Ishikawa (cell line): Measurements from ENCODE around the gene ATP2B2.

Experiments
- CEBPB ChIP-seq: IDR thresholded peaks from 2 replicates; pipeline ENCODE4 v1.6.1; 2012
- EGR1 ChIP-seq: IDR thresholded peaks from 2 replicates; pipeline ENCODE4 v1.6.1; 2012
- RAD21 ChIP-seq: IDR thresholded peaks from 2 replicates; pipeline ENCODE4 v1.6.1; 2012; ENCODE audit warnings: low read depth
- TCF12 ChIP-seq: IDR thresholded peaks from 2 replicates; pipeline ENCODE4 v1.6.1; 2012; ENCODE audit warnings: low read depth
- USF1 ChIP-seq: IDR thresholded peaks from 2 replicates; pipeline ENCODE4 v1.6.1; 2012
- YY1 ChIP-seq: IDR thresholded peaks from 2 replicates; pipeline ENCODE4 v1.6.1; 2012; ENCODE audit warnings: low read depth

- no peak for TF ChIP-seq USF1
- TF ChIP-seq RAD21: no peak
- no peak for TF ChIP-seq TCF12
- no peak for TF ChIP-seq CEBPB
- no peak for TF ChIP-seq EGR1
- no peak for TF ChIP-seq YY1
Measured at GRCh38 chr3:10546181-10546624, 40.8 kb upstream of the ATP2B2 start.
